Tongue (tissue), 2 donors: ENCODE data around the gene RPS6KB2. TPM values are rescaled to one million over a fixed set of nuclear protein-coding genes. Genes with fewer than 3 reads are reported as not detected.
A peak's percentile ranks its signal among the peaks of the same experiment; 100 is the strongest.

Source experiments
- DNase-seq: peaks from one replicate; pipeline ENCODE4 v3.0.0-alpha.2; 2015
- total RNA-seq: library from RNA; depleted of rRNA; stranded (reverse); fragments of >200 nt; gene quantifications from one replicate; pipeline ENCODE4 v1.2.3, GENCODE V29; 2014

The RPS6KB2 gene
- total RNA-seq: 65.2 TPM

DNA sequence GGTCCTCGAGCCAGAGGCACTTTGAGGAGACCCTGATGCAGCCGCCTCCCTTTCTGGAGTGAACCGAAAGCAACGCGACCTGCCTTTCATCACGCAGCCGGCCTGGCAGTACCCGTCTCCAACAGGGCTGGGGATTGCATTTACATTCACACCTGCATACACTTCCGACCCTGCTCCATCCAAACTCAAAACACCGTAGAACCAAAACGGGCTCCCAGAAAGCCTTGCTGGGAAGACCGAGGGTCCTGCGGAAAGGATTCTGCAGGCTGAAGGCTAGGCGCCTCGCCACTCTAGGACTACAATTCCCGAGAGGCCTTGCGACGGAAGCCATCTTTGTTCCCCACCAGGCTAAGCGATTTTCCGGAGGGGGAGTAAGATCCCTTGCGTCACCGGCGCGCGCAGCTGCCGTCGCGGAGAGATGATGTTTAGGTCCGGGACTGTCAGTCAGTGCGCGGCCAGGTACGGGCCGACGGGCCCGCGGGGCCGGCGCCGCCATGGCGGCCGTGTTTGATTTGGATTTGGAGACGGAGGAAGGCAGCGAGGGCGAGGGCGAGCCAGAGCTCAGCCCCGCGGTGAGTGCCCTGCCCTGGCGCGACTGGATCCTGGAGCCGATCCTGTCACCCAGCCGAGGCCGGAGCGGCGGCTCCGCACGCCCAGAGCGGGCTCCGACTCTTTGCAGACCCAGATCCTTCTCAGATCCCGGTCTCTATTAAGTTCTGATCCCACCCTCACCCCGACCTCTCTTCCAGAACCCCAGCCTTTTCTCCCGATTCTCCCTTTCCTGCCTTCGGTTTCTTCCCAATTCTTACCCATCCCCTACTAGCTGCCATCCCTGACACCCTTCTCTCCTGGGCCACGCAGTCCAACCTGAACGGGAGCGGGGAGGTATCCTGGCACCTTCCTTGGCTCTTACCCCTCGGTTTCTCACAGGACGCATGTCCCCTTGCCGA lies at the start of gene RPS6KB2:
TSS of gene RPS6KB2 (plus strand) at position 443 of the 950 bp plus-strand sequence. CDS start at position 495, 52 bp downstream.
- peak; percentile 99 for DNase-seq

DNA sequence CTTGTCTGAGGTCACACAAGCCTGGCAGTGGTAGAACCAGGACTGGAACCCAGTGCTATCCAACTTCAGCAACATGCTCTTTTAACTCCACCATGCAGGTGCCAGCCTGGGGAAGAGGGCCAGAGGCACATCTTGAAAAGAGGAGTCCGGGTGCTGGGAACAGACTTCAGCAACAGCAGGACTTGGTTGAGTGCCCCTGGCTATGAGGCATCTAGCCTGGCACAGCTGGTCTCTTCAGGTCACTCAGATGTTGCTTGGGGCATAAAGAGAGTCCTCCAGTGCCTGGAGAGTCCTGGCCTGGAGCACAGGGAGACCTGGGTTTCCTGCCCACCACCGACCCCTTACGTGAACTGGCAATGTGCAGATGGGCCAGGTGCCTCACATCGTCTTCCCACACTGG lies 49.8 kb upstream of the RPS6KB2 start:
- no peak for DNase-seq

GRCh38 chr11:67379061-67380058 lies 48.9 kb upstream of the RPS6KB2 start:
- no peak for DNase-seq

DNA sequence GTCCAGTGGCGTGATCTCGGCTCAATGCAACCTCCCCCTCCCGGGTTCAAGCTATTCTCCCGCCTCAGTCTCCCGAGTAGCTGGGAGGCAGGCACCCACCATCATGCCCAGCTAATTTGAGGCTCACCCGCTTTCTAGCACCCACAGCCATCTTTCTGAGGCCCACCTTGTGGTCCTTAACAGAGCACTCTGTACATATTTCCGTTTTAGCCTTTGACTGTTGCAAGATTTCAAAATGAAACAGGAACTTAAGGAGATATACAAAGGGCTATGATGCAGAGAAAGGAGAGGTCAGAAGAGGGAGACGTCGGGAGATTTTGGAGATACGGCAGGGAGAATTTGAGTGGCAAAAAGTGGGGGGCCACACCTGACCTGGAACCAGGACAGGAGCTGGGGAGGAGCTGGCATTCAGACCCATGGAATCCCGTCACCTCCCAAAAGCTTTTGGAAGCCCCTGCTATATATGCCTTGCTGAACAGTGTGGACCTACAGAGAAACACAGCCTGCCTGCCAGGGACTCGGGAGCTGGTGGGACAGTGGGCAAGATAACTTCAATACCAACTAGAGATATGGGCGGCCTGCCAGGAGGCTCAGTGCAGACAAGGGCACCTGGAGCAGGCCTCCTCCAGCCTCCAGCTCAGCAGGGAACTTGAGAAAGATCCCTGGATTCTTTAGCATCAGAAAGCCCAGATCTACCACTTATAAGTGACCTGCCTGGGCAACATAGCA lies 46.9 kb upstream of the RPS6KB2 start:
- DNase-seq: no peak

GRCh38 chr11:67382276-67383136 lies 45.8 kb upstream of the RPS6KB2 start:
- DNase-seq: peak; percentile 89

DNA sequence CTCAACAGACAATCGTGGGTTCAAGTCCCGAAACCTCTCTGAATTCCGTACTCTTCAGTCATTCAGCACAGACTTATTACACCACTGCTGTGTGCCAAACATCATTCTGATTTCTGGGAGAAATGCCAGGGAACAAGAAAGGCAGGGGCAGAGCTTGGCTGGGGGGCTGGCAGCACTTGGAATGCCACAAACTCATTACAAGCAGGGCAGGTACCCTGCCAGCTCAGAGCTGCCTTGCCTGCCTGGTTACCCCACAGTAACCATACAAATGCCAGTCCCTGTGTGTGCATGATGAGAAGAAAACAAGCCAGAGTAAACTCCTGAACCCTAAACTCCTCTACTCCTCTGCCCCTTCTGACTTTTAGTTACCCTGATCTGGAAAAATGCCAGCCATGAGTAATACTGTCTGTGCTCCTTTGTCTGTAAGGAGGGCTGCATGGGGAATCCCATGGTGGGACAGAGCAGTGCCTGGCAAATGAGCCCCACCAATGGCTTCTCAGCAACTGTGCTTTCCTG lies 43.4 kb upstream of the RPS6KB2 start:
- DNase-seq: no peak

DNA sequence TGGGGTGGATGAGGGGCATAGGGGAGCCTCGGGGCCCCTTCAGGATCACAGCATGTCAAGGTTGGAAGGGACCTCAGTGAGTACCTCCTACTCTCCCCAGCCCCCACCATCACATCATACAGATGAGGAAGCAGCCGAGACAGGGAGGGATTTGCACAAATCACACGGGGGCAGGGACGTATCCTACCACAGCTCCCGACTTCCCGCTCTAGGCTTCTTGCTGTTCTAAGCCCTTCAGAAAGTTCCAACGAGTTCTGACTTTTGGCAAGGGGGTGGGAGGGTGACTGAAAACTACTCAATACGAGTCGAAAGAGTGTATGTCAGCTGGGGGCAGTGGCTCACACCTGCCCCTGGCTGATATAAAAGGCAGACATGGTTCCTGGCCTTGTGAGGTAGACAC lies 41.2 kb upstream of the RPS6KB2 start:
- no peak for DNase-seq

GRCh38 chr11:67387518-67387917 lies 40.8 kb upstream of the RPS6KB2 start:
- DNase-seq: no peak

DNA sequence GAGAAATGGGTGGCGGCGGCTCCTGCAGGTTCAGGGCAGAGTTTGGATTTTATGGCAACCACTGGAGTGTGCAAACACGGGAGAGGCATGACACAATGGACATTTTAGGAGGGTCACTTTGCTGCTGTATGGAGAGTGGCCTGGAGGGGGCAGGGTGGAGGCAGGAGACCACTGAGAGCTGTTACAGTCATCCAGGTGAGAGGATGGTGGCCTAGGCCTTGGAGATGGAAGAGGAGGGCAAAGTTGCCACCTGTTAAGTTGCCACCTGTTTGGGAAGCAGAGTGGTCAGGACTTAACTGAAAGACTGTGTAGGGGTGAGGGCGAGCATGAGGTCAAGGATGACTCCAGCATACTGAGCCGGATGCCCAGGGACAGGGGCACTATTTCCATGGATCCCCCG lies 38.8 kb upstream of the RPS6KB2 start:
- no peak for DNase-seq

GRCh38 chr11:67390947-67391303 lies 37.4 kb upstream of the RPS6KB2 start:
- DNase-seq: no peak

- peak; percentile 98 for DNase-seq
These were observed 36.8 kb upstream of the RPS6KB2 start, which contains the start of gene RAD9A for GRCh38 chr11:67391304-67392182. Gene RAD9A, plus strand, starts transcription at chr11:67391986. Its CDS starts 59 bp downstream, at chr11:67392045.

DNA sequence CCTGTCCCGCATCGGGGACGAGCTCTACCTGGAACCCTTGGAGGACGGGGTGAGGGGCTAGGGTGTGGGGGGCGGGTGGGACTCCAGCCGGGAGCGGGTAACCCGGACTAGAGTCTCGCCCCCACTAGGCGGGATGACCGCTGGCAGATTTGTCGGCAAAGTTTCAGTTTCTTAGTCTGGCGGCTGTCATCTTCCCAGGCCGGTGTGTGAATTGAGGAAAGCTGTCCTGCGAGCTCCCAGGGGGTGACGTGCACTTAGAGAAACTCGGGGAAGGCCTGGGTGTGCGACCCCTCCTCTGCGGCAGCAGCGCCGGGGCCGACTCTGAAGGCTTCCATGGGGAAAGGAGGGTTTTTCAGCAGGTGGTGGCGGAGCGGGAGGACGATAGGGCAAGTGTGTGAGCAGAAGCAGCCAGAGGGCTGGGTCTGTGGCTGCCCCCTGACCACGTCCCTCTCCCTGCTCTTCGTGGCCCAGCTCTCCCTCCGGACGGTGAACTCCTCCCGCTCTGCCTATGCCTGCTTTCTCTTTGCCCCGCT lies 36.0 kb upstream of the RPS6KB2 start:
- no peak for DNase-seq

GRCh38 chr11:67393437-67393836 lies 34.9 kb upstream of the RPS6KB2 start:
- DNase-seq: no peak

- no peak for DNase-seq
These were observed 34.3 kb upstream of the RPS6KB2 start for GRCh38 chr11:67393990-67394389.

DNA sequence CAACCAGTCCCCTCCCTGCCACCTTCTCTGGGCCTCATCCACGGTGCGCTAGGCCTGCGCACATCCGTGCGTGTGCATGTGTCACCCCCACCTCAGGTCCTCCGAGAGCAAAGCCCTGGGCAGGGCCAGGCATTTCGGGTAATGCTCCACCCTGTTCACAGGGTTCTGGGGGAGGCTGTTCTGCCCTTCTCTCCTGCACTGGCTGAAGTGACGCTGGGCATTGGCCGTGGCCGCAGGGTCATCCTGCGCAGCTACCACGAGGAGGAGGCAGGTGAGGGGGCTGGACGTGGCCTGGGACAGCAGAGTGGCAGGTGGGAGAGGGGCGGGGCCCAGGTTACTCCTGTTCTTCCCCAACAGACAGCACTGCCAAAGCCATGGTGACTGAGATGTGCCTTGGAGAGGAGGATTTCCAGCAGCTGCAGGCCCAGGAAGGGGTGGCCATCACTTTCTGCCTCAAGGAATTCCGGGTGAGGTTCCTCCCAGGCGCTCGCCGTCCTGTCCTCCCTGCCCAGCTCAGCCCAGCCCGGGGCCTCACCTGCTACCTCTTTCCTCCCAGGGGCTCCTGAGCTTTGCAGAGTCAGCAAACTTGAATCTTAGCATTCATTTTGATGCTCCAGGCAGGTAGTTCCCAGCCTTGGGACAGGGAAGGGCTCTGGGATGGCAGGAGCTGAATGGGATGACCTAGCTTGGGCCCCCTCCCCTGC lies 32.6 kb upstream of the RPS6KB2 start:
- DNase-seq: no peak

DNA sequence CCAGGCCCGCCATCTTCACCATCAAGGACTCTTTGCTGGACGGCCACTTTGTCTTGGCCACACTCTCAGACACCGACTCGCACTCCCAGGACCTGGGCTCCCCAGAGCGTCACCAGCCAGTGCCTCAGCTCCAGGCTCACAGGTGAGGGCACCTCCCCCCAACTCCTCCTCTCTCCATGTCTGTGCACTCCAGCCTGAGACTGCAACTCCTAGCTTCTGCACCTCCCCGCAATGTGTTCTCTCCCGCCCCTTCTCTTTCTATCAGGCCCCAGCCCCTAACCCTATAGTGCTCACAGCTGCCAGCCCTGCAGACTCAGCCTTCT lies 32.1 kb upstream of the RPS6KB2 start:
- DNase-seq: no peak

GRCh38 chr11:67396587-67397389 lies 31.5 kb upstream of the RPS6KB2 start:
- DNase-seq: no peak

DNA sequence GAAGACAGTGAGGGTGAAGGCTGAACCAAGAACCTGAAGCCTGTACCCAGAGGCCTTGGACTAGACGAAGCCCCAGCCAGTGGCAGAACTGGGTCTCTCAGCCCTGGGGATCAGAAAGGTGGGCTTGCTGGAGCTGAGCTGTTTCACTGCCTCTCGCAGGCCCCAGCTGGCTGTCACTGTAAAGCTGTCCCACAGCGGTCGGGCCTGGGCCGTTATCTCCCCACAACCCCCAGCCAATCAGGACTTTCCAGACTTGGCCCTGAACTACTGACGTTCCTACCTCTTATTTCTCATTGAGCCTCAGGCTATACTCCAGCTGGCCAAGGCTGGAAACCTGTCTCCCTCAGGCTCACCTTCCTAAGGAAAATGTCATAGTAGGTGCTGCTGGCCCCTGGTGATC lies 30.8 kb upstream of the RPS6KB2 start:
- DNase-seq: no peak
